GM21381 (cell line): ENCODE results near the gene IFT81.
"Not testable (repeated sequence)": the region's sequence is repeated elsewhere in the genome, so short reads cannot be mapped to it uniquely, and the experiment has no call there.

ENCODE experiments used
- ATAC-seq: cut with Tn5 transposase; IDR thresholded peaks from one replicate; pipeline ENCODE4 v1.9.1; 2021; ENCODE audit warnings: mild to moderate bottlenecking, moderate library complexity; ENCODE audit not compliant: unreplicated experiment

IFT81 gene, protein sequence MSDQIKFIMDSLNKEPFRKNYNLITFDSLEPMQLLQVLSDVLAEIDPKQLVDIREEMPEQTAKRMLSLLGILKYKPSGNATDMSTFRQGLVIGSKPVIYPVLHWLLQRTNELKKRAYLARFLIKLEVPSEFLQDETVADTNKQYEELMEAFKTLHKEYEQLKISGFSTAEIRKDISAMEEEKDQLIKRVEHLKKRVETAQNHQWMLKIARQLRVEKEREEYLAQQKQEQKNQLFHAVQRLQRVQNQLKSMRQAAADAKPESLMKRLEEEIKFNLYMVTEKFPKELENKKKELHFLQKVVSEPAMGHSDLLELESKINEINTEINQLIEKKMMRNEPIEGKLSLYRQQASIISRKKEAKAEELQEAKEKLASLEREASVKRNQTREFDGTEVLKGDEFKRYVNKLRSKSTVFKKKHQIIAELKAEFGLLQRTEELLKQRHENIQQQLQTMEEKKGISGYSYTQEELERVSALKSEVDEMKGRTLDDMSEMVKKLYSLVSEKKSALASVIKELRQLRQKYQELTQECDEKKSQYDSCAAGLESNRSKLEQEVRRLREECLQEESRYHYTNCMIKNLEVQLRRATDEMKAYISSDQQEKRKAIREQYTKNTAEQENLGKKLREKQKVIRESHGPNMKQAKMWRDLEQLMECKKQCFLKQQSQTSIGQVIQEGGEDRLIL

DNA sequence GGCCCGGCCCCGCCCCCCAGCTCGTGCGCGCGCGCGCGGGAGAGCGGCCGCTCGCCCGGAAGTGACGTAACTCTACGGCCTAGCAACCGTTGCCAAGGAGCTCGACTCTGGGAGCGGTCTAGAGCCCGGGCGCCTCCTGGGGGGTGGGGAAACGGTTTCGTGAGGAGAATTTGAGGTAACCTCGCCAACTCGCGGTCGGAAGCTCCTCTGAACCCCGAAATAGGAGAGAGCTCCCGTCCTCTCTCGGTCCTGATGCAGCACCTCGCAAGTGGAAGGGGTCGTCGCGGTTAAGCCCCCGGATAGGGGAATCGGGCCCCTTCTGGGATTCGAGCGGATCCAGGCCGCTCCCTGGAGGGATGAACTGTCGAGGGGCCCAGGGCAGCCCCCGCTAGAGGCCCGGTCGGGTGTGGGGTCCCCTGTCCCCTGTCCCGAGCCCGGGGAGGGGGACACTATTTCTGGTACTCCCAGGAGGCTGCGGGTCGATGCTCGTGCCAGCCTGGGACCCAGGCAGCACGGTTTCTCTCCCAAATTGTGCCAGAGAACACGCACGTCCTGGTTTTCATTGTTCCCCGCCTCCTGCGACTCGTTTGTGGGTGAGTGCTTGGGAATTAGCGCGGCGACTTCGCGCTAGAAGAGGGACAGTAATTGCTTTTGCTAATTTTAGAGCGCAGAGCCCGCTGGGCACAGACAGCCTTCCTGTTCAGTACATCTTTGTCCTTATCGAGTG lies at the start of gene IFT81:
Gene IFT81 (plus strand): TSS at position 89 of the 727 bp plus-strand sequence. CDS start 3,024 bp downstream, outside the sequence.
- ATAC-seq, result peak; percentile 83

DNA sequence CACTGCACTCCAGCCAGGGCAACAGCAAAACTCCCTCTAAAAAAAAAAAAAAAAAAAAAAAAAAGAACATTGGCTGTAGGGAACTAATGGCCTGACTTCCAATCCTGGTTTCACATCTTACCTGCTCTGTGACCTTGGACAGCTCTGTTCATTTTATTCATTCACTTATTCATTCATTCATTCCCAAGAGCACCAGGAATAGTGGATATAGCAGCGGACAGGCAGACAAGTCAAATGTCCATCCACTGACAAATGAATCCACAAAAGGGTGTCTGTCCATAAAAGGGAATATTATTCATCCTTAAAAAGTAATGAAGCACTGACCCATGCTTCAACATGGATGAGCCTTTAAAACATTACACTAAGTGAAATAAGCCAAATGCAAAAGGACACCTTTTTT lies 48.3 kb upstream of the IFT81 start:
- no peak for ATAC-seq

DNA sequence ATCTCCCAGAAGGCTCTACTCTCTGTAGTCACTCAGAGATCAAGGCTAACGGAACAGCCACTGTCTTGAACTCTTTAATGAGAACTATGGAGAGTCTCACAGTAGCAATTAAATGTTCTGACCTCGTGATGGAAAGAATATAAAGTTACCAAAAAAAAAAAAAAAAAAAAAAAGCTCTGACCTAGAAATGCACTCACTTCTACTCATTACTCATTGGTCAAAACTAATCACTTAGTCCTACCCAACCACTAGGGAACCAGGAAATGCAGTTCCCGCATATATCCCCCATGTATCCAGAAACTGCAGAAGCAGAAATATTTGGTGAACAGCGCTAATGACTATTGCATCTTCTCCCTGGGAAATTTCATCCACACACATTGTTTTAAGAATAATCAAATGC lies 46.4 kb upstream of the IFT81 start:
- no peak for ATAC-seq

GRCh38 chr12:110079477-110080400 lies 44.4 kb upstream of the IFT81 start:
- peak; percentile 83 for ATAC-seq

DNA sequence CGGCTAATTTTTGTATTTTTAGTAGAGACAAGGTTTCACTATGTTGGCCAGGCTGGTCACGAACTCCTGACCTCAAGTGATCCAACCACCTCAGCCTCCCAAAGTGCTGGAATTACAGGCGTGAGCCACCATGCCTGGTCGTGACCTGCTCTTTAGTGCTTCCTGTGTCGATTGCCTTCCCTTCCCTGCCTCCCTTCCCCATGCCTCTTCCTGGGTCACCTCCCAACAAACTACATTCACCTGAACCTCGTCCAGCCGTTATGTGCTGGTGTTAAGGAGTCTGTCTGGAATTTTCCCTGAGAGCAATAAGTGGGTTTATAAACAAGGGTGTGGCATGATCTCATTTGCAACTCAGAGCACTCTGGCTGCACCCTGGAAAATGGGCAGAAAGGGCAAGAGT lies 43.7 kb upstream of the IFT81 start:
- ATAC-seq, result no peak

GRCh38 chr12:110084314-110085015 lies 39.7 kb upstream of the IFT81 start:
- ATAC-seq, result no peak

GRCh38 chr12:110088216-110088615 lies 35.9 kb upstream of the IFT81 start:
- not testable (repeated sequence) for ATAC-seq

- no peak for ATAC-seq
These were observed 35.2 kb upstream of the IFT81 start for GRCh38 chr12:110088936-110089335.

GRCh38 chr12:110090266-110091135 lies 33.7 kb upstream of the IFT81 start:
- ATAC-seq, result no peak

DNA sequence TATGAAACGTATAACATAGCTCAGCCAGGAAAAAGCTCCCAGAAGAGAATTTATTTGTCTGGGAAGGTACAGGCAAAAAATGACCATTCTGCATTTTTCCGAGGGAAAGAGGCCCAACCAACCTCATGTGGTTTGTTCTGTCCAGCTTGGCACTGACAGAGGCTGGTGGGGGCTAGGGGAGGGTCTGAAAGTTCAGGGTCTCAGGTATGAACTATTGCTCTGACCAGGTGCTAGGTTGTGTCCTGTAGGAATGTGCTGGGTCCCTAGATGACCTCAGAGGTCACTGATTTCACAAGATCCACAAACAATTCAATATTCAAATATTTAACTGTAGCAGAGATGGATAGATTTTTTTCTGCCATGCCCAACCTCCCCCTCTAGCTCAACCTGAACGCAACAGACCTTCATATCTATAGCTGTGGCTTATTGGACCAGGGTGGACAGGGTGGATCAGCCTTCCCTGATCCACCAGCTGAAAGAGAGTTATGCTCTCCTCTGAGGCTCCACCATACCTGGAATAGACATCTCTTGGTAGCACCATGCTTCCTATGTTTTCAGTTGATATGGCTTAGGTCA lies 32.9 kb upstream of the IFT81 start:
- ATAC-seq, result no peak

DNA sequence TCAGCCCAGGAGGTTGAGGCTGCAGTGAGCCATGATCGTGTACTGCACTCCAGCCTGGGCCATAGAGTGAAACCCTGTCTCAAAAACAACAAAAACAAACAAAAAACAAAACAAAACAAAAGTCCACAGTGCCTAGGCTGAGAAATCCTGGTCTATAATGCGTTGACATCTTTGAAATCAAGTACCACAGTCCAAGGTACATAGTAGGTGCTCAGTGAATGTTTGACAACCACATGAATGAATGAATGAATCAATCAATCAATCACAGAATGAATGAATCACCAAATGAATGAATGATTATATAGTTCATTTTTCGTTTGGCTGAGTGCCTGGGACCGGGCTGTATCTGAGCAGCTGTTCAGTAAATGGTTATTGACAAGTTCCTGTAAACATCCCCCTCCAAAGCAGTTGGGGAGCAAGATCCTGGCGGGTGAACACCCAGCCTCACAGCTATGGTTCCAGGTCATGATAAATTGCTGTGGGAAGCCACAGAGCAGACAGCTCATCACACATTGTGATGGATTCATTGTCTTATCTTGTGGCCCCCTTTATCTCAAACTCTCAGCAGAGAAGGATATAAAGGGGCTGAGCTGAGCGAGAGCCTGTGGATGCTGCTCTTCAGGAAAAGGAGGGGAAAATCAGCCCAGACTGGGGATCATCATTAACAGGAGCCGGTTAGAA lies 30.4 kb upstream of the IFT81 start:
- no peak for ATAC-seq

DNA sequence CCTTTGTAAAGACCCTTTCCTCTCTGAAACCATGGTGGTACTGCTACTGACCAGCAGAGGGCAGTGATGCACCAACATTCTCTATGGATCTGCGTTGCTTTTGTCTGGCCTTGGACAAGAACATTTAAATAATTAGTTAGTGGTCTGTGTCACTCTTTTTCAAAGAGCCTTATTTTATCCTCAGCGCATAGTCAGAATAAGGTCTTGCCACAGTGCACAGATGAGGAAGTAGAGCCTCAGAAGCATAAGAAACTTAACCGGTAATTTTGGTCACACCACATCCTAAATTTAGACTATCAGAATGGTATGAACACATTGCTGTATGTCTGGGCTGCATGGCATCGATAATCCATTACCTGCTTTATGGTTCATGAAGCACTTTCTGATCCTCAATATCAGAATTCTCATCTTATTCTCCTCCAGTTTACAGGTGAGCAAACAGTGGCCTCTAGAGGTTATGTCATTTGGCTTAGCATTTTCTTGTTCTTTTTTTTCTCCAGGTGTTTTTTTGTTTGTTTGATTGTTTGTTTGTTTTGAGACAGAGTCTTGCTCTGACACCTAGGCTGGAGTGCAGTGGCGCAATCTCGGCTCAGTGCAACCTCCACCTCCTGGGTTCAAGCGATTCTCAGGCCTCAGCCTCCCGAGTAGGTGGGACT lies 23.7 kb upstream of the IFT81 start:
- ATAC-seq, result peak; percentile 83

DNA sequence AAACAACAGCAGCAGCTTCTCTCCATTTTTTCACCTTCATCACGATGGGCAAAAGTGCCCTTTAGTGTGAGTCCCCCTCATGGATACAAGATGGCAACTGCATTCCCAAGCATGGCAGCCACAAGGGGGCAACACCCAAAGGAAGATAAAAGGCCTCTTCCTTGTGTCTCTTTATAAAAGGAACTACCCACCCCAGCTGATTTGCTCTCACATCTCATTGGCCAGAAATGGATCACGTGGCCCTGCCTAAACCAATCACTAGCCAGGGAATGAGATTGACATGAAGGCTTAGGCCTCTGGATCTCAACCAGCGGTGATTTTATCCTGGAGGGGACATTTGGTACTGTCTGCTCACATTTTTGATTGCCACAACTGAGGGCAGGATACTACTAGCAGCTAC lies 21.9 kb upstream of the IFT81 start:
- no peak for ATAC-seq

DNA sequence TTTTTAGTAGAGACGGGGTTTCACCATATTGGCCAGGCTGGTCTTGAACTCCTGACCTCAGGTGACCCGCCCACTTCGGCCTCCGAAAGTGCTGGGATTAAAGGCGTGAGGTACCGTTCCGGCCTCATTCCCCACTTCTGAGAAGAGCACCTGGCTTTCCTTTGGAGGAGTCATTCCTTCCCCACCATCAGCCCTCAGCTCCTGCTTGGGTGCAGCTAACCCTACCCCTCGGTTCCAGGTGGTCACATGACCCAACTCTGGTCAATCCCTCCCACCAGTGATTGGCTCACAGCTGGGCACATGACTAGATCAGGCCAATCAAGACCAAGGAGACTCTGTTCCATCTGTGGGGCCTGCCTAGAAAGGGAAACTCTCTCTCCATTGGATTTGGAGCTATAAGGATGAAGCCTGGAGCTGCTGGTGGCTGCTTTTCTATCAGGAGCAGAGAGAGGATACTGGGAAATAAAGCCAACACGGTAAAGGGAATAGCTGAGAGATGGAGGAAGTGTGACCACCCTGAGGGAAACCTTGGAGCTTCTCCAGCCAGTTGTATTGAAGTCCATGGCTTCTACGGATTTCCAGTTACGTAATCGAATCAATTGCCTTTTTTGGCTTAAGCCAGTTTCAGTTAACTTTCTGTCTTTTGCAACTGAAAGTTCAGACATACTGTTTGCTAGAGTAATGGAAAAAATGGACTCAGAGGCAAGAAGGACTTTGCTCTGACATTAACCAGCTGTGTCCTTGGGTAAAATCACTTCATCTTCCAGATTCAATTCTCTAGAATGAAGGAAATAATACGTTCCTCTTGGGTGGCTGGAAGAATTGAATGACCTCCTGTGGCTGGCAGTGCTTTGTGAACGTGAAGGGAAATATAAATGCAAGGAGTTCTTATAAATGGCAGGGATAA lies 19.7 kb upstream of the IFT81 start:
- no peak for ATAC-seq

DNA sequence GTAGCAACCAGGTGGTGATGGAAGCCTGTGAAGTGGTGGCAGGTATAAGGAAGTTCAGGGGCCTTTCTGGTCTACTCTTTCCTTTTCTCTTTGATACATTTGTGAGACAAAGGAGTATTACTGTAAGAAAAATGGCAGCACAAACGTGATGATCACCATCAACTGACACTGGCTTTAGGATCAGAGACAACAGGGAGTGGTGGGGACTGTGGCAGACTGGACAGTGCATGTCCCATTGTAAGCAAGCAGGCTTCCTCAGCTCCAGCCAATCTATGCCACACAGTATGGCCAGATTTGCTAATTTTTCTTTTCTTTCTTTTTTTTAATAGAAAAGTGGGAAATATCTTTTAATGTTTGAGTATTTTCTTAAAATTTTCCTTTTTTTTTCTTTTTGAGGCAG lies 19.0 kb upstream of the IFT81 start:
- ATAC-seq, result no peak

- no peak for ATAC-seq
These were observed 18.2 kb upstream of the IFT81 start for GRCh38 chr12:110105986-110106385.
